GM12873 (cell line): ENCODE measurements around the gene PLCB1.

ENCODE experiments used
- TF ChIP-seq, protein P1 (sequence below): IDR thresholded peaks from 2 replicates; pipeline ENCODE4 v1.5.1; 2012; ENCODE audit warnings: low read depth, mild to moderate bottlenecking, moderate library complexity, low read length, control low read depth; ENCODE audit not compliant: insufficient read depth; ENCODE audit errors: missing control alignments

The PLCB1 gene

DNA sequence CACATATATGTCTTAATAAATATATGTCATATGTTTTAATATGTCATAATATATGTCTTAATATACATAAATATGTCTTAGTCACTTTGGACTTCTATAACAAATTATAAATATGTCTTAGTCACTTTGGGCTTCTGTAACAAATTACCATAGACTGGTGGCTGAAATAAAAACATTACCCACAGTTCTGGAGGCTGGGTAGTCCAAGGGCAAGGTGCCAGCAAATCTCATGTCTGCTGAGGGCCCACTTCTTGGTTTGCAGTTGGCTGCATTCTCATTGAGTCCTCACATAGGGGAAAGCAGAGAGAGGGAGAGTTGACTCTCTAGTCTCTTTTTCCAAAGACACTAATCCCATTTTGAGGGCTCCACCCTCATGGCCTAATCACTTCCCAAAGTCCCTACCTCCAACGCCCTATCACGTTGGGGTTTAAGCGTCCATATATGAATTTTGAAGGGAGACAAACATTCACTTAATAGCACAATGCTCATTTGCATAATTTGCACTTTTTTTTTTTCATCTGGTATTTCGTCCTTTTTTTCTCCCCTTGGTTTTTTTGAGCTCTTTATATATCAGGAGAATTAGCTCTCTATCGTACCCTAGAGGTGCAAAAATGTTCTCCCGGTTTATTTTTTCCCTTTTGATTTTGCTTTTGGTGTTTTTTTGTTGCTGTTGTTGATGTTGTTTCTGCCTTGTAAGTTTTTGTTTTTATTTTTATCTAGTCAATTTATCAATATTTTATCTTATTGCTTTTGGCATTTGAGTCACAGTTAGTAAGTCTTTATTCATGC, 266.4 kb downstream of the PLCB1 start:
- TF ChIP-seq, protein P1, sequence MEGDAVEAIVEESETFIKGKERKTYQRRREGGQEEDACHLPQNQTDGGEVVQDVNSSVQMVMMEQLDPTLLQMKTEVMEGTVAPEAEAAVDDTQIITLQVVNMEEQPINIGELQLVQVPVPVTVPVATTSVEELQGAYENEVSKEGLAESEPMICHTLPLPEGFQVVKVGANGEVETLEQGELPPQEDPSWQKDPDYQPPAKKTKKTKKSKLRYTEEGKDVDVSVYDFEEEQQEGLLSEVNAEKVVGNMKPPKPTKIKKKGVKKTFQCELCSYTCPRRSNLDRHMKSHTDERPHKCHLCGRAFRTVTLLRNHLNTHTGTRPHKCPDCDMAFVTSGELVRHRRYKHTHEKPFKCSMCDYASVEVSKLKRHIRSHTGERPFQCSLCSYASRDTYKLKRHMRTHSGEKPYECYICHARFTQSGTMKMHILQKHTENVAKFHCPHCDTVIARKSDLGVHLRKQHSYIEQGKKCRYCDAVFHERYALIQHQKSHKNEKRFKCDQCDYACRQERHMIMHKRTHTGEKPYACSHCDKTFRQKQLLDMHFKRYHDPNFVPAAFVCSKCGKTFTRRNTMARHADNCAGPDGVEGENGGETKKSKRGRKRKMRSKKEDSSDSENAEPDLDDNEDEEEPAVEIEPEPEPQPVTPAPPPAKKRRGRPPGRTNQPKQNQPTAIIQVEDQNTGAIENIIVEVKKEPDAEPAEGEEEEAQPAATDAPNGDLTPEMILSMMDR: no peak

DNA sequence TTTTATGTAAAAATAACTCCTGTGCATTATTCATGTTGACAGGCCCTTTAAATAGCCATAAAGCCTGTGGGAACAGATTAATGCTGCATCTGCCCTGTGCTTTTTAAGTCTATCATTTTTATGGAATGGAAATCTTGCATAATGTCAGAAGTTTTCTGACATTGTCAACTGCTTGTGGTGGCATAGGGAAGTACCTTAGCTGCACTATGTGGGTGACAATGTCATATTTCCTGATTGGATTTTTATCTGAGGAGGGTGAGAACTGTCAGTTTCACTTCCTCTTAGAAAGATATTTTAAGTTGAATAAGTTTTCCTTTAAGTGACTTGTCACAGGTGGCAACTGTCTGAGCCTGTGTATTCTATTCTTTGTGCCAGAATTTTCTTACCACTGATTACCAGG, 267.9 kb downstream of the PLCB1 start:
- TF ChIP-seq, protein P1: no peak

DNA sequence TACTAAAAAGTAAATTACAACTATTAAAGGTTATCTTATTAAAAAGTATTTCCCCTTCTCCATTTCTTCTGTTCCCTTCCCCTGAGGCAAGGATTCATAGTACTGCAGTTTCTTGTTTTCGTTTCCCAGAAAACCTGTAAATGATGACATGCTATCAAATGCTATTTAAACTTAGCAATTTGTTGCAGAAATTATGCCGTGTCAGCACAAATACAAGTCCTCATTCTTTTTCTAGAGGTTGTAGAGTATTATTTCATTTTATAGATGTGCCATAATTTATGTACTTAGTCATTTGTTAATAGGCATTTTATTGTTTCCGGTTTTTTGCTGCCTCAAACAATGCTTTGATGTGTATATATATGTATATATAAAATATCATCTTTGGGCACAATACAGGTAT, 268.4 kb downstream of the PLCB1 start:
- TF ChIP-seq, protein P1: no peak

DNA sequence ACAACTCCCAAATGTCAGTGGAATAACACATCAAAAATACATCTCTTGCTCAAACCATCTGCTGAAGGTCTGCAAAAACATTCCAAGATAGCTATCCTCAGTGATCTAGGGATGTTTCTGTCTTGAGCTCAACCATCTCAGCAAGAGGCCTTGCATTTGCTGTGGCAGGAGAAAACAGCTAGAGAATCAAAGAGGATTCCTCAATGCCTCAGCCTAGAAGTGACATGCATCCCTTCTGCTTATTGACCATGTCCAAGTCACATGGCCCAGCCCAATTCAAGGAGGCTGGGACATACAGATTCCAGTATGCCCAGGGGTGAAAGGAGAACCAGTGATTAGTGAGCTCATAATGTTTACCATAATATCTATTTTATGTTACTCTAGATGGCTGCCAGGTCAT, 269.5 kb downstream of the PLCB1 start:
- TF ChIP-seq, protein P1: no peak

DNA sequence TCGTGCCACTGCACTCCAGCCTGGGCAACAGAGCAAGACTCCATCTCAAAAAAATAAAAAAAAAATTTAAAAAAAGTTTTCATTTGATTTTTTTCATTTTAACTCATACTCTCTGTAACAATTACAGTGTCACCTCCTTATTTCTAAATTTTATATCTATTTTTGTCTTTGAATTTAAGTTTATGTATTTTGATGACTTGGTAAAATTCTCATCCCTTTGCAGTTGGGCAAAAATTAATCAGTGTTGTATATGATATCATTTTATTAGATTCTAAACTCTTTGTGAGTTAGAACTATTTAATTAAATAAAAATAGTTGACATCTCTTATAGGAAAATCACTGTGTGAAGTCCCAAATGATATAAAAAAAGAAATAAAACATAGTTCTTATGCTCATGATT, 270.7 kb downstream of the PLCB1 start:
- TF ChIP-seq, protein P1: no peak

DNA sequence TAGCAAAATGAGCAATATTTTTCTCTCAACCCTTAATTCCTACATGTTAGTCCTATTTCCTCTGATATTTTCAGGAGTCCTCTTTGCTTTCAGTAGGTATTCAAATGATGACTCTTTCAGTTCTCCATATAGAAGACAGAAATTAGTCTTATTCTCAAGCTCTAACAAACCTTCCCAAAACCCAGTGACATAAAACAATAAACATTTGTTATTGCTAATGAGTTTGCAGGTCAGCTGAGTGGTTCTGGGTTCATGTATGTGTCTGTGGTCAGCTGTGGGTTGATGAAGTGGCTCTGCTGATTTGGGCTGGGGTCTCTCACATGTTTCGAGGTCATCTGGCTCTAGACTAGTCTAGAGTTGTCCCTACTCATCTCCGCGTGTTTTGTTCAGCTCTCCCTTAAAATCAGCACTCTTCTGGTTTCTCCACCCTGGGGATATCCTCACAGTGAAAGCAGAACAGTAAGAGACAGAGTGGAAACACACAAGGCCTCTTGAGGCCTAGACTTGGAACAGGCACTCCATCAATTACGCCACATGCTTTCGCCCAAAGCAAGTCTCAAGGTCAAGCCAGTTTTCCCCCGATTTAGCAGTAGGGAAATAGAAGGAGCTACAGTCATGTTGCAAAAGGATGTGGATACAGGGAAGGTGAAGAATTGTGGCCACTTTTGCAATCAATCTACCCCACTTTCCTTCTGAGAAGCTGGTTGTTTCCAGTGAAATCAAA, 273.0 kb downstream of the PLCB1 start:
- TF ChIP-seq, protein P1: no peak

DNA sequence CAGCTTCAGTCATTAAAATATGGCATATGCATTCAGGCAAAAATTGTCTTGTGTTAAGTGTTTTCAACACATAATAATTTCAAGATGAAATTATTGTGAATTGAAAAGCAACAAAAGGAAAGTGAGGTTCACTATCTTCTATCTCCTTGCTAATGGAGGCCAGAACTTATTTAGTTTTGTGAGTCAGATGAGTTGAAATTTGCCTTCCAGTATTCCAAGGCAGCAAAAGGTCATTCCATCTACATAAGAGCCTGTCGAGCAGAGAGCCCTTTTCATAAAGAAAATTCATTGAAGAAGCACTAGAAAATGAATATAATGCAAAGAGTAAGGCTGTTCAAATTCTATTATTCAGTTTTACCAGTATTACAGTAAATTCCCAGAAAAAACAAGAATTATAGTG, 274.3 kb downstream of the PLCB1 start:
- TF ChIP-seq, protein P1: no peak
